Measurements from ENCODE around the gene UNC13B.

UNC13B gene

DNA sequence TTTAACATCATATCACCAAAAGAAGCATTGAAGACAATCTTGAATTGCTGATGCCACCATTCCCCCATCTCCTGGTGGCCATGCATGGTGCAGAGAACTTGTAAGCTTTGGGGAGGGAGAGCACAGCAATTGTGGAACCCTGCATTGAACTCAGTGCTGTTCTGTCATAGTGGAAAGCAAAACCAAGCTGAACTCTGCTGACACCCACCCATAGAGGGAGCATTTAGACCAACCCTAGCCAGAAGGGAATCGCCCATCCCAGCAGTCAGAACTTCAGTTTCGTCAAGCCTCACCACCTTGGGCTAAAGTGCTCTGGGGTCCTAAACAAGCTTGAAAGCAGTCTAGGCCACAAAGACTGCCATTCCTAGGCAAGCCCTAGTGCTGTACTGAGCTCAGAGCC, 290.7 kb downstream of the UNC13B start:
- no peak for DNase-seq

- no peak for DNase-seq
Measured at GRCh38 chr9:35453786-35454185, 292.0 kb downstream of the UNC13B start.

All from NCI-H1092 (cell line).